Ovary (tissue), 9 donors: ENCODE data around the gene RIPOR3. TPM values are rescaled to one million over a fixed set of nuclear protein-coding genes. Genes with fewer than 3 reads are reported as not detected.

Experiments used
- DNase-seq, 5 donors: peaks; one replicate each; pipeline ENCODE4 v3.0.0-alpha.2; 2019 to 2020
- H3K27ac ChIP-seq, 2 donors: fragments of 200-600 bp; one replicate each; pipeline versions ENCODE4 v1.5.1 to v1.8.0; 2019 to 2022
- H3K27me3 ChIP-seq: fragments of 200-600 bp; one replicate; pipeline ENCODE4 v1.8.0; 2022
- H3K36me3 ChIP-seq: fragments of 200-600 bp; sonication (generic); one replicate; pipeline ENCODE4 v1.5.1; 2019
- H3K4me1 ChIP-seq: one replicate; pipeline ENCODE4 v1.8.1; 2013; ENCODE audit warnings: mild to moderate bottlenecking, moderate library complexity; ENCODE audit not compliant: insufficient read depth
- H3K4me3 ChIP-seq: fragments of 200-600 bp; sonication (generic); one replicate; pipeline ENCODE4 v1.5.1; 2017
- H3K9me3 ChIP-seq, 2 donors: fragments of 200-600 bp in 1 of 2; sonication (generic) in 1 of 2; one replicate each; pipeline versions ENCODE4 v1.5.1 to v1.8.1; 2013 to 2019; ENCODE audit warnings: mild to moderate bottlenecking in 1 of 2, moderate library complexity in 1 of 2
- CTCF ChIP-seq, 3 donors: fragments of 450-650 bp in 2 of 3; fragments of 200-600 bp in 1 of 3; IDR thresholded peaks; one replicate each; pipeline versions ENCODE4 v1.5.1 to v1.8.0; 2016 to 2022; ENCODE audit warnings: antibody characterized with exemption in 3 of 3, mild to moderate bottlenecking in 1 of 3
- EP300 ChIP-seq: sonication (generic); formaldehyde crosslinking; IDR thresholded peaks from one replicate; pipeline ENCODE4 v1.6.1; 2017; ENCODE audit warnings: antibody characterized with exemption
- POLR2A ChIP-seq: fragments of 450-650 bp; IDR thresholded peaks from one replicate; pipeline ENCODE4 v1.6.1; 2017; ENCODE audit warnings: antibody characterized with exemption, mild to moderate bottlenecking, moderate library complexity
- WGBS, 3 donors: extraction: QIAGEN DNeasy Blood & Tissue Kit in 1 of 3; methylation state at CpG; one replicate each; pipeline versions ENCODE4 v1.1.5 to v1.1.7; 2013 to 2017; 5-methylcytosine and 5-hydroxymethylcytosine counted together
- intact Hi-C, 4 donors: fragments of 100-400 bp; cut with DNase I; formaldehyde crosslinking; loops; one replicate each; pipeline versions ENCODE4 v1.11.0 to v1.15.1; 2022 to 2023
- polyA plus RNA-seq, 2 donors: library from polyadenylated mRNA; stranded (reverse); fragments of 200-250 nt in 1 of 2; fragments of 350-450 nt in 1 of 2; fragmentation: Illumina TruSeq in 1 of 2; extraction: RNeasy Lipid Tissue Mini Kit (QIAGEN cat#74804) in 1 of 2; gene quantifications; one replicate each; pipeline ENCODE4 v1.2.3, GENCODE V29; 2013 to 2014
- total RNA-seq, 7 donors: library from RNA; depleted of rRNA in 2 of 7; stranded (reverse); fragments of >200 nt in 2 of 7; fragmentation: NEBNext Ultra II Directional in 3 of 7; extraction: Animal tissue kit (Norgen Biotek cat#: 25700) in 3 of 7; gene quantifications; one replicate each; pipeline versions ENCODE4 v1.1.0 to v1.2.4, GENCODE V29; 2016 to 2023
- donor health status: DM: no; HTN: no; CAD: no; lungs with moderate emphysema.
- donor health status: DM: no; HTN: no; CAD: no.
- donor health status: Bipolar disorder and iron deficiency.
- donor health status: DM: yes; HTN: yes; CAD: no.
- donor health status: DM: no; HTN: no; CAD: no.
- donor health status: DM: yes; HTN: yes; CAD: no.

RIPOR3 gene
- total and polyA plus RNA-seq, 9 donors, result 1.3 to 22.7 (median 8.0) TPM

DNA sequence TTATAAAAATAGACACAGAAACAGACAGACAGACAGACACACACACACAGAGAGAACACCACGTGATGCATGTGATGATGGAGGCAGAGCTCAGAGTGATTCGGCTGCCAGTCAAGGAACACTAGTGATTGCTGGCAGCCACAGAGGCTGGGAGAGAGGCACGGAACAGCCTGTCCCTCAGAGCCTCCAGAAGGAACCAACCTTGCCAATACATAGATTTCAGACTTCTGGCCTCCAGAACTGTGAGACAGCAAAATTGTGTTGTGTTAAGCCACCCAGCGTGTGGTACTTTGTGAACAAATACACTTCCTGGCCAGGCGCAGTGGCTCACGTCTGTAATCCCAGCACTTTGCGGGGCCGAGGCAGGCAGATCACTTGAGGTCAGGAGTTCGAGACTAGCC, 30.5 kb upstream of the RIPOR3 start:
- Histone ChIP-seq H3K36me3 (no peaks in the 10 kb centered on the region), H3K4me1 (peaks cover 5% of the 10 kb centered on the region), H3K4me3 (no peak overlapping the region), H3K9me3 (no peaks in the 10 kb centered on the region), H3K27me3 (no peaks in the 10 kb centered on the region), H3K27ac (no peak overlapping the region)
- DNase-seq, result no peak
- TF ChIP-seq EP300 (peak; percentile 23), POLR2A (no peak)
- intact Hi-C loops, result no loop called here
- WGBS, 3 donors, result 53 to 79% (median 75%) methylated on average over 9 of the region's 9 CpGs

DNA sequence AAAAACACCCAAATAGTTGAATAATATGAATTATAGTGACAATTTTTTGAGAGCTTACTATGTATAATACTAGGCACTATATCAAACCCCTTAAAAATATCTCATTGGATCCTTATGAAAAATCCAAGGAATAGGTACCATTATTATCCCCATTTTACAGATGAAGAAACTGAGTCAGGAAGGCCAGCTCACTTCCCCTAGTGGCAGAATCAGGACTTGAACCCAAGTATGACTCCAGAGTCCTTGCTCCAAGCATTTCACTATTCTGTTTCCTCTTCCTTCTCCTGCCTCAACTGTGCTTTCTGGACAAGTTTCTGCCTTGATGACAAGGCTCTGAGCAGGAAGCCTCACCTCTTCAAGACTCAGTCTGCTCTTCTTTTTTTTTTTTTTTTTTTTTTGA, 29.2 kb upstream of the RIPOR3 start:
- Histone ChIP-seq H3K4me3 (no peak overlapping the region), H3K27ac (no peak overlapping the region), H3K36me3 (no peaks in the 10 kb centered on the region), H3K27me3 (no peaks in the 10 kb centered on the region), H3K4me1 (peaks cover 3% of the 10 kb centered on the region), H3K9me3 (no peaks in the 10 kb centered on the region)
- no peak for DNase-seq
- intact Hi-C loops, result no loop called here
- TF ChIP-seq CTCF (IDR thresholded peaks at IDR 0.05), result no peak
- no peak for TF ChIP-seq EP300

GRCh38 chr20:50720026-50720425, 28.7 kb upstream of the RIPOR3 start:
- H3K36me3 ChIP-seq, result no peaks in the 10 kb centered on the region
- no peaks in the 10 kb centered on the region for H3K9me3 ChIP-seq
- no peak overlapping the region for H3K4me3 ChIP-seq
- peaks cover 3% of the 10 kb centered on the region for H3K4me1 ChIP-seq
- no peak overlapping the region for H3K27ac ChIP-seq
- DNase-seq, result no peak
- 86 to 87% (median 87%) methylated on average over 5 of the region's 5 CpGs for WGBS, 3 donors
- TF ChIP-seq EP300 (no peak), CTCF (IDR thresholded peaks at IDR 0.05) (no peak), POLR2A (no peak)
- intact Hi-C loops, result no loop called here
- H3K27me3 ChIP-seq, result no peaks in the 10 kb centered on the region

DNA sequence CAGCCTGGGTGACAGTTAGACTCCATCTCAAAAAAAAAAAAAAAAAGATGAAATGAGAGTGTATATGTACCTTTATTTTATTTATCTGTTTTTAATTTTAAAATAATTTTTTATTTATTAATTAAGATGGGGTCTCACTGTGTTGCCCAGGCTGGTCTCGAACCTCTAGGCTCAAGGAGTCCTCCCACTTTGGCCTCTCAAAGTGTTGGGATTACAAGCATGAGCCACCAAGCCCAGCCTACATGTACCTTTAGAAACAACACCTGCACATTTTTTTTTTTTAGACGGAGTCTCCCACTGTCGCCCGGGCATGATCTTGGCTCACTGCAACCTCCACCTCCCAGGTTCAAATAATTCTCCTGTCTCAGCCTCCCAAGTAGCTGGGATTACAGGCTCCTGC, 28.0 kb upstream of the RIPOR3 start:
- Histone ChIP-seq H3K36me3 (no peaks in the 10 kb centered on the region), H3K4me3 (no peak overlapping the region), H3K4me1 (no peaks in the 10 kb centered on the region), H3K9me3 (no peaks in the 10 kb centered on the region), H3K27ac (no peak overlapping the region), H3K27me3 (no peaks in the 10 kb centered on the region)
- DNase-seq, result no peak
- intact Hi-C loops, result loop anchor here in 2 of 4 donors (10.0 kb wide), 2 partner anchors 55 to 95 kb away; no protein-coding TSS in a partner anchor
- TF ChIP-seq POLR2A (no peak), EP300 (no peak)
- WGBS, 3 donors, result 94 to 96% (median 95%) methylated on average over 4 of the region's 4 CpGs

- H3K27ac ChIP-seq, result no peak overlapping the region
- WGBS, 3 donors, result 42 to 50% (median 49%) methylated on average over 13 of the region's 13 CpGs
Measured at GRCh38 chr20:50717974-50718761, 26.8 kb upstream of the RIPOR3 start.

More at GRCh38 chr20:50717974-50718761, 26.8 kb upstream of the RIPOR3 start:
- intact Hi-C loops, result loop anchor here in 2 of 4 donors (10.0 kb wide), 2 partner anchors 53 to 93 kb away; no protein-coding TSS in a partner anchor
- Histone ChIP-seq H3K4me3 (no peak overlapping the region), H3K4me1 (no peaks in the 10 kb centered on the region), H3K36me3 (no peaks in the 10 kb centered on the region), H3K27me3 (no peaks in the 10 kb centered on the region), H3K9me3 (no peaks in the 10 kb centered on the region)
- TF ChIP-seq EP300, result no peak
- TF ChIP-seq POLR2A, result no peak
- TF ChIP-seq CTCF (IDR thresholded peaks at IDR 0.05), result no peak
- no peak for DNase-seq
